Measurements from ENCODE around the gene SOHLH1.

SOHLH1 gene

DNA sequence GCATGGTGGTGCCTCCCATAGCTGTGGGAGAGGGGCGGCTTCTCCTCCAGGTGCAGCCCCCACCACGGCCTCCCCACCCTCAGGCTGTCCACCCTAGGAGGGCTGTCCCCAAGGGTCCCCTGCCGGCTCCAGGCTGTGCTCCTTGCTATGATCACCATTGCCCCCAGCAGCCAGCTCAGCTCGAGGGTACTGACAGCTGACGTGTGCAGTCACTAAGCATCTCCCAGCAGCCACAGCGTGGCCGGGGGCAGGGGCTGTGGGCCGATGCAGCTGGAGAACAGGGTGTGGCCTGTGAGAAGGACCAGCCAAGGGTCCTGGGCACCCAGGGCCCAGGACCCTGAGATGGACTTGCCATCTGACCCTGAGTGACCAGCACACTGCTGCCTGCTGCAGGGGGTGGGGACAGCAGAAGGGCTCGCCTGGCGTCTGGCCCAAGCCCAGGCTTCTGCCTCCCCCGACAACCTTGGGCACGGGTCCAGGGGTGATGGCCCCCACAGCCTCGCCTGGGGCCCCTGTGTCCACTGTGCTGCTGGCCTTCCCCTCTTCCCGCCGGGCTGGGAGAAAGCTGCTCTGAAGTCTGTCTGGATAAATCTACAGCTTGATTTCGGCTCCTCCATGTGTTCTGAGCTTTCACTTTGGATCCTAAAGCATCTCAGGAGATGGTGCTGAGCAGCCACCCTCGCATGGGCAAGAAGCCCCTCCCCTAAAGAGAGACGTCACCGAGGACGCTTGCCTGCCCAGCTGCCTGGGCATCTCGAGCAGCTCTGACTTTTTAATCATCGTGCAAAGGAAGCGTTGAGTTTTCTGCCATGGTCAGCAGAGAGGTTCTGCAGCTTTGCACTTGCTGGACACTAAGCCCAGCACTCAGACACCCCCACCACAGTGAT, 8.2 kb upstream of the SOHLH1 start:
- no peak overlapping the region for H3K4me3 ChIP-seq (ENCODE audit: low read depth, low read length)
- ChIA-PET CTCF (interaction anchor here (1.5 kb wide), 1 partner anchor 415 kb away, joined by 3 read pairs; no protein-coding TSS in a partner anchor), POLR2A (no interaction called here)
- TF ChIP-seq, protein P1, sequence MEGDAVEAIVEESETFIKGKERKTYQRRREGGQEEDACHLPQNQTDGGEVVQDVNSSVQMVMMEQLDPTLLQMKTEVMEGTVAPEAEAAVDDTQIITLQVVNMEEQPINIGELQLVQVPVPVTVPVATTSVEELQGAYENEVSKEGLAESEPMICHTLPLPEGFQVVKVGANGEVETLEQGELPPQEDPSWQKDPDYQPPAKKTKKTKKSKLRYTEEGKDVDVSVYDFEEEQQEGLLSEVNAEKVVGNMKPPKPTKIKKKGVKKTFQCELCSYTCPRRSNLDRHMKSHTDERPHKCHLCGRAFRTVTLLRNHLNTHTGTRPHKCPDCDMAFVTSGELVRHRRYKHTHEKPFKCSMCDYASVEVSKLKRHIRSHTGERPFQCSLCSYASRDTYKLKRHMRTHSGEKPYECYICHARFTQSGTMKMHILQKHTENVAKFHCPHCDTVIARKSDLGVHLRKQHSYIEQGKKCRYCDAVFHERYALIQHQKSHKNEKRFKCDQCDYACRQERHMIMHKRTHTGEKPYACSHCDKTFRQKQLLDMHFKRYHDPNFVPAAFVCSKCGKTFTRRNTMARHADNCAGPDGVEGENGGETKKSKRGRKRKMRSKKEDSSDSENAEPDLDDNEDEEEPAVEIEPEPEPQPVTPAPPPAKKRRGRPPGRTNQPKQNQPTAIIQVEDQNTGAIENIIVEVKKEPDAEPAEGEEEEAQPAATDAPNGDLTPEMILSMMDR (IDR thresholded peaks at IDR 0.05; ENCODE audit: insufficient read depth, low read length, missing control alignments), result no peak
- DNase-seq (ENCODE audit: low read depth, low spot score), result no peak

DNA sequence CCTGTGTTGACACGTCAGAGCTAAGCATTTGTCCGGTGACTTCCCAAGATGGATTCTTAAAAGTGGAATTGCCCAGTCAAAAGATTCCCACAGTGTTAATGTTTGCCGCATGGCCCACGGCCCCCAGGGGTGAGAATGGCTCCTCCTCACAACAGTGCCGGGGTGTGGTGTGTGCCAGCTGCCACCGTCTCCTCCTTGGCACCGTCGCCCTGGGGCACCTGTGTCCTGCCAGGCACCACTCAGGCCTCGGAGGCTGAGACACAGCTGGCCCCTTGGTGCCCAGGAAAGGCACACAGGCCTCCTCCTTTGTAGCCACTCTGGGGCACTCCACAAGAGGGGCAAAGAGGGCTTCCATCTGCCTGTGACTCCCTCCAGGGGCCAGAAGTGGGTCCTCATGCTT, 7.0 kb upstream of the SOHLH1 start:
- TF ChIP-seq, protein P1 (IDR thresholded peaks at IDR 0.05; ENCODE audit: insufficient read depth, low read length, missing control alignments), result no peak
- no peak overlapping the region for H3K4me3 ChIP-seq (ENCODE audit: low read depth, low read length)
- CTCF ChIA-PET, result no interaction called here
- no peak for DNase-seq (ENCODE audit: low read depth, low spot score)
- POLR2A ChIA-PET, result no interaction called here

DNA sequence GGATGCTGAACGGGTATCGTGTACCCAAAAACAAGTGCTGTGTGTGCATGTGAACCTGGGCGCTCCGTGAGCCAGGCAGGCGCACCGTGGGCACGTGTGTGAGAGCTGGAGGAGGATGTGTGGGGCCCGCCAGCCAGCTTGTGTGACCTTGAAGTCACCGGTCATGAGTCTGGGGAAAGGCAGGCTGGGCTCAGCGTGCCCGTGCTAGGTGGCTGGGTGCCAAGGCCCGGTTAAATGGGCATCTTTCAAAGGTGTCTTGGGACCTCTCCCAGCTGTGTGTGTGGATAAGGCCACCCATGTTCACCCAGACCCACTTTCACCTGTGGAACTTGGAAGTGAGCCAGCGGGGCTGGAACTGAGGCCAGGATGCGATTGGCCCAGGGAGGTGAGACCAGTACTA, 6.1 kb upstream of the SOHLH1 start:
- CTCF ChIA-PET, result interaction anchor here (0.6 to 1.0 kb wide), 2 partner anchors 8 to 263 kb away, joined by 3 read pairs; no protein-coding TSS in a partner anchor
- DNase-seq (ENCODE audit: low read depth, low spot score), result no peak
- POLR2A ChIA-PET, result no interaction called here
- TF ChIP-seq, protein P1 (IDR thresholded peaks at IDR 0.05; ENCODE audit: insufficient read depth, low read length, missing control alignments), result no peak
- no peak overlapping the region for H3K4me3 ChIP-seq (ENCODE audit: low read depth, low read length)

DNA sequence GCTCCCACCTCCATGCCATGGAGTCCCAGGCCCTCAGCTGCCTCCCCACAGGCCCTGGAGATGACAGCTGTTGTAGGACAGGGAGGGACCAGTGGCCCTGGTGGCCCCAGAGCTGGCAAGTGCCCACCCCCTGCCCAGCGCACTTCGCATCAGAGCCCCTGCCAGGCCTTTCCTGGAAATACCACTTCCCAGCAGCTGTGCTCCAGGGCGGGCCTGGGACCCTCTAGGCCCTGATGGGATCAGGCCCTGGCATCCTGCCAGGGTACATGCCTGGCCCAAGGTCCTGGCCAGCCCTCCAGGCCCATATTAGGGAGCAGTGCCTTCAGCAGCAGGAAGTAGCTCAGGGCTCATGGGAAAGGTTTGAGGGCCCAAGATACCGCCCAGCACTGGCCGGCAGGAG, 5.2 kb upstream of the SOHLH1 start:
- DNase-seq (ENCODE audit: low read depth, low spot score), result no peak
- POLR2A ChIA-PET, result interaction anchor here (1.1 kb wide), 1 partner anchor 9 kb away, joined by 3 read pairs; no protein-coding TSS in a partner anchor
- CTCF ChIA-PET, result interaction anchor here (1.2 to 3.2 kb wide), 2 partner anchors 11 to 13 kb away, joined by 3 to 19 read pairs; no protein-coding TSS in a partner anchor
- TF ChIP-seq, protein P1 (IDR thresholded peaks at IDR 0.05; ENCODE audit: insufficient read depth, low read length, missing control alignments), result no peak
- no peak overlapping the region for H3K4me3 ChIP-seq (ENCODE audit: low read depth, low read length)

DNA sequence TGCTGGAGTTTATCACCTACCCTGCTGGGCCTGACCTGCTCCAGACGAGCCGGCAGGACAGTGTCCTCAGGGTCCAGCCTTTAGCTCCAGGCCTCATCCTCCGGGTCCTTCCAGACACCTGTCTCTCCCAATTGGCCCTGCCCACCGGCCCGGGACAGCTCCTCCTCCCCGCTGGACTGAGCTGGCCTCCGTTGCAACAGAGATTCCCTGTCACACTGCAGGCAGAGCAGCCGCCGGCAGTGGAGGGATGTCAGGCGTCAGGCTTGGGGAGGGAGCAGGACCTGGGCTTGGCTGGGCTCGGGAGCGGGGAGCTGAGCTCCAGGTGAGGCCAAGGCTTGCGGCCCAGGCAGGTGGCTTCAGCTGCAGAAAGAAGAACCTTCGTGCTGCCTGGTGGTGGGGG, 4.4 kb upstream of the SOHLH1 start:
- TF ChIP-seq, protein P1 (IDR thresholded peaks at IDR 0.05; ENCODE audit: insufficient read depth, low read length, missing control alignments), result no peak
- ChIA-PET POLR2A (interaction anchor here (1.1 kb wide), 1 partner anchor 10 kb away, joined by 3 read pairs; no protein-coding TSS in a partner anchor), CTCF (interaction anchor here (0.7 to 3.2 kb wide), 3 partner anchors 10 to 264 kb away, joined by 3 to 19 read pairs (median 3); no protein-coding TSS in a partner anchor)
- DNase-seq (ENCODE audit: low read depth, low spot score), result no peak
- H3K4me3 ChIP-seq (ENCODE audit: low read depth, low read length), result no peak overlapping the region

Measured in AG04449 (cell line).